GM21717 (cell line): ENCODE results near the gene TAF13.
"Not testable (repeated sequence)": the region's sequence is repeated elsewhere in the genome, so short reads cannot be mapped to it uniquely, and the experiment has no call there.

Experiments
- ATAC-seq: cut with Tn5 transposase; IDR thresholded peaks from one replicate; pipeline ENCODE4 v1.9.1; 2021; ENCODE audit warnings: mild to moderate bottlenecking, moderate library complexity; ENCODE audit not compliant: unreplicated experiment

The TAF13 gene

DNA sequence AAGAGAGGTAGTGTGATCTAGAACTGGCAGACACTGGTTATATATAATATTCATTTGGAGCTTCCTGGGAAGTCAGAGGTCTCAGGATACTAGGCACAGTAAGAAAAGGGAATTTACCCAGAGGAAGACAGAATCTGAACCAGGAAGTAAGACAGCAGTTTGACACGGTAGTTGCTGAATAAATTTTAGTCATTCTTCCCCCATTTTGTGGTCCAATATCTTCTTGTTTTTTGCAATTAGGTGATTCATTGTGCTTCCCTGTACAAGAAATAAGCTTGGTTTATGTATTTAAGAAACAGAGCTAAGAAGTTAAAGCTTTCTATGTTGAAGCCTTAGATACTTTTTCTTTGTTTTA is 16.0 kb upstream of the TAF13 start:
- ATAC-seq = no peak

DNA sequence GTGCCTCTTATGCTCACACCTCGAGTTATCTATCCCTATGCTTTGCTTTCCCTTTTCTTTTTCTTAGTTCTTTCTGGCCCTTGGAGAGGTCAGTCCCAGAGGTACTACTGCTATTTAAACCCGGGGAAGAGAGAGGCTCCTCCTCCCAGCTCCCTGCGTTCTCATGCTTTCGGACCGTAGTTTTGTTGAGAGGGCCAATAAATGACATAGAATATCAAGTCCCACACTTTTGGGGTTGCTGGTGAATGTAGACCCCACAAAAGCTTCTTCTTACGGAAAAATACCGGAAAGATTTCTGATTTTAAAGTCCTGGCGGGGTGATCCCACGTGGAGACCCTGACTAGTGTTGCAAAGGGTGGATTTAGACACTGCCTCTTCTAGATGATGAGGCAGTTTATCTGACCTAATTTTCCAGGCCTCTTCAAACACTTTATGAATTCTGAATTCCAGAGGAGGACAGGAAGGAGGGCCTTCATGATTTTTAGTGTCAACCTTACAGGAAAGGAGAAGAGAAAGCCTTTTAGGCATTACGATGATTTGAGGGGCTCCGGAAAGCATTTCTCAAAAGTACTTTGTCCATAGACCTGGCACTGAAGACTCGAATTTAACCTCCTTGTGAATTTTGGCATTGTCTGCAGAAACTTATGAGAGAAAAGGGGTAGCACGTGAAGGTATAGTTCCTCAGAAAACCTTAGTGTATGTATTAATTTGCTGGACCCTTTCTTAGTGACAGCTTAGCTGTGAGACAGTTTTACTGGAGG is 15.5 kb upstream of the TAF13 start:
- ATAC-seq = peak; percentile 56

DNA sequence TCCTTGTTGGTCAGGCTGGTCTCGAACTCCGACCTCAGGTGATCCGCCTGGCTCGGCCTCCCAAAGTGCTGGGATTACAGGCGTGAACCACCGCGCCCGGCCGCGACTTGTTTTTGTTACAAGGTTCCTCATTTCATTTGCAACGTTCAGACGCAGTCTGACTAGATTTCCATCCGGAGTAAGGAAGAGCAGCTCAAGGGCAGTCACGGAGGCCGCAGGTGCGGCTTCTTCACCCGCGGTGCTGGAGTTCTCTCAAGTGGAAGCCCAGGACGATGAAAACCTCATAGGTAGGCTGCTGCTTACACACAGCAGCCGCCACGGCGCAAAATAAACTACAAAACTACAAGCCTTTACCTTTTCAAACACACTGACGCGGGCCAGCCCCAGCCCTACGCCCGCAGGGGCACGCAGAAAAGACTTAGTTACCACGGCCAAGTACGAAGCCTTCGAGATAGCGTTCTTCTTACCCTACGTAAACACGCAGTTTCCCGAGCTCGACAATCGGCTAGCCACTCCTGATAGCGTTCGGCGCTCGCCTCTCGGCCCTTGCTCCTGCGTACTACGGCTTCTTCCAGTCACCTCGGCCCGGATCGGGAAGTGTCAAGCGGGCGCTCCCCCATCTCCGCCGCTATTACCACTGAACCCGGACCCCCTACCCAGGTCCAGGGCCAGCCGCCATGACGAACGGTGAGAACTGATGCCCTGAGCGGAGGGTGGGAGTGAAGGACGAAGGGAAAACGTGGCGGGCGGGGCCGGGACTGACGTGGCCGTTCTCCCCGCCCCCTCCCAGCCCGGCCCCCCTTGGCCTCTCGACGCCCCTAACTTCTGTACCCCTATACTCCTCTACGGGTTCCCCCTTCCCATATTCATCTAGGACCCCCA is 14.6 kb upstream of the TAF13 start, which contains the start of gene TMEM167B:
Gene TMEM167B (plus strand): TSS at position 569 of the 882 bp plus-strand sequence. CDS start 109 bp downstream, at position 678.
- ATAC-seq = peak; percentile 87

DNA sequence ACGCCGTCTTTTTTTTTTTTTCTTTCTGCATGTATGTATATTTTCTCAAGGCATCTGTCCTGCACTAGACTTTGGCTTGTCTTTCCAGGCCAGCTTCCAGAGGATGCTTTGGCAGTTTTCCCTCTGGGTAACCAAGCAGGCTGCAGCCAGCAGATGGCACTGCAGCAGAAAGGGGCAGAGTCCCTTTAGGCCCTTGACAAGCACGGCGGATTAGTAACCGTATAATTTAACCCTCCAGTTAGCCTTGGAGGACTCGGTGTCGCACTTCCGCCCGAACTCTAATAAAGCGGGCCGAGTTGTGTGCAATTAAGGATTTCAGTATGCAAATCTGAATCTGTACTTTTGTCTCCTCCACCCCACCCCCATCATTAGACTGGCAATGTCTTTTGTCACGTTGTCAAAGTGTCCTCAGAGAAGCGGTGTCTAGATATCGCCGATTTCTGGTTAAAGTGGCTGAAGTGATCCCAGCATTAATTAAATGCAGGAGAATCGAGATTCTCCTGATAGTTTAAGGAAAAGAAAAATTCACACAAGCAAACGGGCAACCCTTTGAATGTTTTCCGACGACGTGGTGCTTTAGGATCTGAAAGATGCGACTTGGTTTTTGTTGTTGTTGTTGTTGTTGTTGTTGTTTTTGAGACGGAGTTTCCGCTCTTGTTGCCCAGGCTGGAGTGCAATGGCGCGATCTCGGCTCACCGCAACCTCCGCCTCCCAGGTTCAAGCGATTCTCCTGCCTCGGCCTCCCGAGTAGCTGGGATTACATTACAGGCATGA is 13.6 kb upstream of the TAF13 start:
- ATAC-seq = no peak

DNA sequence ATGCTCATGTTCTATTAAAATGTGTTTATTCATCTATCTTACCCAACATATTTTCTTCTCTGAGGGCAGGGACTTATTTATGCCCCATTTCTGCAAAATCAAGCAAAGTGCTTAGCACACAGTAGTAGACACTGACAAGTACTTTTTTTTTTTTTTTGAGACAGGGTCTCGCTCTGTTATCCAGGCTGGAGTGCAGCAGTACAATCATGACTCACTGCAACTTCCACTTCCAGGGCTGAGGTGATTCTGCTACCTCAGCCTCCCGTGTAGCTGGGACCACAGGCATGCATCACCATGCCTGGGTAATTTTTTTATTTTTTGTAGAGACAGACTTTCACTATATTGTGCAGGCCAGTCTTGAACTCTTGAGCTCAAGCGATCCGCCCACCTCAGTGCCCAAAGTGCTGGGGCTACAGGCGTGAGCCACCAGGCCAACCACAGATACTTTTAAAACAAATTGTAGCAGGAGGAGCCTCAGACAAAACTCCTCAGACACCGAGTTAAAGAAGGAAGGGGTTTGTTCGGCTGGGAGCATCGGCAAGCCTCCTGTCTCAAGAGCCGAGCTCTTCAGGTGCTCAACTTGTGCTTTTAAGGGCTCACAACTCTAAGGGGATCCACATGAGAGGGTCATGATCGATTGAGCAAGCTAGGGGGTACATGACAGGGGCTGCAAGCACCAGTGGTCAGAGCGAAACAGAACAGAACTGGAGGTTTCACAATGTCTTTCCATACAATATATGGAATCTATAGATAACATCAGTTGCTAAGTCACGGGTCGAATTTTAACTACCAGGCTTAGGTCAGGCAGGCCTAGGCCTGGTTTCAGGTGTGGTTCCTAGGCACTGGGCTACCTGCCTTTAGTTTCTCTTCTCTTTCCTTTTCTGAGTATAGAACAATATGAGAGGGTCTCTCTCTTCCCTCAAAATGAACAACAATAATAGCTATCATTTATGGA is 9.0 kb upstream of the TAF13 start:
- ATAC-seq = no peak

DNA sequence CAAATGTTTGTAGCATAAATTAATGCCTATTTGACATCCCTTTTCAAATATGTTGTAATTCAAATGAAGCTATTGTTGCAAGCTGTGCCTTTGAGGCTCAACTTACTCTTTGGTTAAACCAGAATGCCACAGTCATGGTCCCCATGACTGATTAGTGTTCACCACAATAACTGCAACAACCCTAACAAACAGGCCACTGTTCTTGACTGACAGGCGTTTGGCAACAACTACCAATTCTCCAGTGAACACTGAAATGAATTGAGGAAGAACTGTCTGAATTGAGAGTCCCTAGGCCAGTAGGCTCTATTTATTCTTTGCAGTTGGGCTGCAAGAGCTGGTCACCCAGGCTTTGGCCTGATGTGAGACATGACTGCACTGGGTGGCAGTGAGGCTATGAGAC is 8.1 kb upstream of the TAF13 start:
- no peak for ATAC-seq

DNA sequence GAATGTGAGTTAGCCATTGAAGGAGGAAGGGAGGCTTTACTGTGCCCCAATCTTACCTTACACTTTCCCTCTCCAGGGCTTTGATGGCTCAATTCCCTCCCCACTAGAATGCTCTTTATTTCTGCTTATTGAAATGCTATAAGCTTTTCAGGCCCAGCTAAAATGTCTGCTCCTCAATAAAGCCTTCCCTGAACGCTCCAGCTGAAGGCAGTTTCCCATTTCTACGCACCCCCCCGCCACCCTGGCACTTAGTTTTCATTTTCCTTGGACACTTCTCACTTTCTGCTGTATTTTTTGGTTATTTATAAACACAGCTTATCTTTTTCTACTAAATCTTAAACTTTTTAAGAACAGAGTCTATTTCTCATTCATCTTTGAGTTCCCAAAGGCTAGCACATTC is 7.7 kb upstream of the TAF13 start:
- no peak for ATAC-seq

DNA sequence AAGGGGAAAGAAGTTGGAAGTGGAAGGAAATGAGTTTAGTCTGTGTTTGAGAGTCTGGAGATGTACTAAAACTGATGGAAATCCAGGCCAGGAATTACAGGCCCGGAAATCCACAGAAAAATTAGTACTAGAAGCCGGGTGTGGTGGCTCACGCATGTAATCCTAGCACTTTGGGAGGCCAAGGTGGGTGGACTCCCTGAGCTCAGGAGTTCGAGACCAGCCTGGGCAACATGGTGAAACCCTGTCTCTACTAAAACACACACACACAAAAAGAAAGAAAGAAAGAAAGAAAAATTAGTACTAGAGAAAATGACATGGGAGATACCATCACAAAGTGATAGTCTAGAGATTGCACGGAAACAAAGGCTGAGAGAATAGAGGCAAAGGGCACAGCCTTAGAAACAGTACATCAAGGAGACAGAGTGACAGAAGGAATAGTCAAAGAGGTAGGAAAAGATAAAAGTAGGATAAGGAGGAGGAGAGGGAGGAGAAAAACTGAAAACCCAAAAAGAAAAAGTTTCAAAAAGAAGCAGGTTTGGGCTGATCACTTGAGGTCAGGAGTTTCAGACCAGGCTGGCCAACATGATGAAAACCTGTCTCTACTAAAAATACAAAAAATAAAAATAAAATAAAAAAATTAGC is 4.8 kb upstream of the TAF13 start:
- no peak for ATAC-seq

DNA sequence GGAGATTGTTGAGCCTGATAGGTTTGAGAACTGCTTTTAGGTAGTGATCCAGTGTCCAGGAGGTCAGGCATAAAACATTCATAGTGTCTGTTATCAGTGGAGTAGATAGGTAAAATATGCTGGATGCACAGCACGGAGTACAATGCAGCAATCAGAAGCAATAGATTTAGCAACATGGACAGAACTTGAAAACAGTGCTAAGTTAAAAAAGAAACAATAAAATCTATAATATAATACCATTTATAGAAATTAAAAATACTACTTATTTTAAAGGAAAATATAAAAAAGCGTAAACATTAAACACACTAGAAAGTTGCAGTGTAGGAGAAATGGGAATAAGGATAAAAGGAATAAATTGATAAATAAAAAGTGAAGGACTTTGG is 3.4 kb upstream of the TAF13 start:
- ATAC-seq = no peak

DNA sequence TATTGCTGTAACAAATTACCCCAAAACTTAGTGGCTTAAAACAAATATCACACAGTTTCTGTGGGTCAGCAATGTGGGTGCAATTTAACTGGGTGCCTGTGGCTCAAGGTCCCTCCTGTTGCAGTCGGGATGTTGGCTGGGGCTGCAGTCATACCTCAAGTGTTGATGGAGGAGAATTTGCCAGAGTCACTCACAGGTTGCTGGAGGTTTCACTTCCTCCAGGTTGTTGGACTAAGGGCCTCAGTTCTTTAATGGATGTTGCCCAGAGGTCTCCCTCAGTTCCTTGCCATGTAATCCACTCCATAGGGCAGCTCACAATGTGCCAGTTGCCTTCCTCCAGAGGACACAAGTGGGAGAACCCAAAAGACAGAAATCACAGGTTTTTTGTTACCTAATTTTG is 2.5 kb upstream of the TAF13 start:
- ATAC-seq = no peak

DNA sequence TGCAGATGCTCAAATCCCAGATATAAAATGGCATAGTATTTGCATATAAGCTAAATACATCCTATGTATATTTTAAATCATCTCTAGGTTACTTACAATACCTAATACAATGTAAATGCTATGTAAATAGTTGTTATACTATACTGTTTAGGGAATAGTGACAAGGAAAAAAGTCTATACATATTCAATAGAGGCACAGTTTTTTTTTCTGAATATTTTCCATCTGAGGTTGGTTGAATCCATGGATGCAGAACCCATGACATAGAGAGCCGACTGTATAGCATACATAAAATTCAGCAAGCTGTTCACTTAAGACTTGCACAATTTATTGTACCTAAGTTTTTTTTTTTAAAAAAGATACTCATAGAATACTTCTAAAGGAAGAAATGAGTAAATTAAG is 6.5 kb downstream of the TAF13 start:
- no peak for ATAC-seq

DNA sequence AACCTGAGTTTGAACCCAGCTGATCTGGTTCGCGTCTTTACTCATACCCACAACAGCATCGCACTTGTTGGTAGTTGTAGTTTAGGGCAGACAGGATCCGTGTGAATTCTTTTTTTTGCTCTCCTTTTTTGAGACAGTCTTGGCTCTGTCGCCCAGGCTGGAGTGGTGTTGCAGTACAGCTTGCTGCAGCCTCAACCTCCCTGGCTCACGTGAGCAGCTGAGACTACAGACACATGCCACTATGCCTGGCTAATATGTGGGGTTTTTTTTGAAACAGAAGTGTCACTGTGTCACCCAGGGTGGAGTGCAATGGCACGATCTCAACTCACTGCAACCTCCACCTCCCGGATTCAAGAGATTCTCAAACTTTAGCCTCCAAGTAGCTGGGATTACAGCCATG is 7.9 kb downstream of the TAF13 start:
- no peak for ATAC-seq

DNA sequence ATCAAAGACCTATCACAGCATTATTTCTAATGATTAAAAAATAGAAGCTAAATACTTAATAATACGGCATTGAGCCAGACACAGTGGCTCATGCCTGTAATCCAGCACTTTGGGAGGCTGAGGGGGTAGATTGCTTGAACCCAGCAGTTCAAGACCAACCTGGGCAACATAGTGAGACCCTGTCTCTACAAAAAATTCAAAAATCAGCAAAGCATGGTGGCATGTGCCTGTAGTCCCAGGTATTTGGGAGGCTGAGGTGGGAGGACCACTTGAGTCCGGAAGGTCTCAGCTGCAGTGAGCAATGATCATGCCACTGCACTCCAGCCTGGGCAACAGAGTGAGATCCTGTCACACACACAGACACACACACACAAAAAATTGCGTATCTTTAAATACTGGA is 10.7 kb downstream of the TAF13 start:
- ATAC-seq = no peak

DNA sequence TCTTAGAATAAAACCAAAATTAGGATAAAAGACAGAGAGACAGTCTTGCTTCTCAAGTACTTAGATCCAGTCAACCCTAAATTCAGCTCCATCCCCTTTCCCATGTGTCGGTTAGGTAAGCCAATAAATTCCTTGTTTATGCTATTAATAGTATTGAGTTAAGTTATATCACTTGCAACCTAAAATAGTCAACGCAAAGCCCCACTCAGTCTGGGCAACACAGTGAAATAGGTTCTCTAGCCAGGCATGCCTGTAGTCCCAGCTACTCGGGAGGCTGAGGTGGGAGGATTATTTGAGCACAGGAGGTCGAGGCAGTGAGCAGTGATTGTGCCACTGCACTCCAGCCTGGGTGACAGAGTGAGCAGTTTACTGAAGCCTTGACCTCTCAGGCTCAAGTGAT is 14.6 kb downstream of the TAF13 start:
- ATAC-seq = no peak

DNA sequence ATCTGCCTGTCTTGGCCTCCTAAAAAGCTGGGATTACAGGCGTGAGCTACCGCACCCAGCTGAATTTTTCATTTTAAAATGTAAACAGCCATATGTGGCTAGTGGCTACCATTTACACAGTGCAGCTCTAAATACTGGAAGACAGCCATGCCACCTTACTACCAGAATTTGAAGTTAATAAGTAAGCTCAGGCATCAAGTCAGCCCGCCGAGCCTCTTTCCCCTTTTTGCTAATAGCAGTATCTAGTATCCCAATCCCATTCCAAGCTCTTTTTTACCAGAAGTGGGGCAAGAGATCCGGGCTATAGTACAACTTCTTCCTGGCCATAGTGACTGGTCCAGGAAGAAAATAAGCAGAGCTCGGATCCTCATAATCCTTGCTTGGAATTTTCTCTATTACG is 15.1 kb downstream of the TAF13 start:
- ATAC-seq = no peak

DNA sequence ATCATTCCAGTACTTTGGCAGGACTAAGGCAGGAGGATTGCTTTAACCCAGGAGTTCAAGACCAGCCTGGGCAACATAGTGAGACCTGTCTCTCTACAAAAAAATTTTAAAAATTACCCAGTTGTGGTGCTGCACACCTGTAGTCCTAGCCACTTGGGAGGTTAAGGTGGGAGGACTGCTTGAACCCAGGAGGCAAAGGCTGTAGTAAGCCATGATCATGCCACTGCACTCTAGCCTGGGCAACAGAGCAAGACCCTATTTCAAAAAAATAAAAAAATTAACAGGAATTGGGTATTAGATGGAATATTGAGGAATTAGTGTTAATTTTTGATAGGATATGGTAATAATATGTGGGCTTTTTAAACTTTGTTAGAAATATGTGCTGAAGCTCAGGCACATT is 16.8 kb downstream of the TAF13 start:
- no peak for ATAC-seq

DNA sequence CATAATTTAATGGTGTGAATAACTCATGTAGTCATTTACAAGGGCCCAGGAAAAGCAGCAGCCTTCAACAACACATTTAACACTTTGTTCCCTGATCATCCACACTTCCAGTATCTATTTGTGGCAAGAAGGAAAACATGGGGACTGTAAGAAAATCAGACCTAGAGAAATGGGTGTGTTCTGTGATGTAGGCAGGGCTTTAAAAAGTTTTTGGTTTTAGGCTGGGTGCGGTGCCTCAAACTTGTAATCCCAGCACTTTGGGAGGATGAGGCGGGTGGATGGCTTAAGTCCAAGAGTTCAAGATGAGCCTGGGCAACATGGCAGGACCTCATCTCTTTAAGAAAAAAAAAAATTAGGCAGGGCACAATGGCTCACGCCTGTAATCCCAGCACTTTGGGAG is 19.7 kb downstream of the TAF13 start:
- no peak for ATAC-seq

DNA sequence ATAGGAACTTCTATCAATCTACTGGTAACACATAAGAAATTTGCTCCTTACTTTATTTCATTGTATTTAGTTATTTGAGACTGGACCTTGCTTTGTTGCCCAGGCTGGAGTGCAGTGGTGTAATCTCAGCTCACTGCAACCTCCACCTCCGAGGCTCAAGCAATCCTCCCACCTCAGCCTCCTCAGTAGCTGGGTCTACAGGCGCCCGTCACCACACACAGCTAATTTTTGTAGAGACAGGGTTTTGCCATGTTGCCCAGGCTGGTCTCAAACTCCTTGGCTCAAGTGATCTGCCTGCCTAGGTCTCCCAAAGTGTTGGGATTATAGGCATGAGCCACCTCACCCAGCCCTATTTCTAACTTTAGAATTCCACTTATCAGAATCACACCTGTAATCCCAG is 23.7 kb downstream of the TAF13 start:
- ATAC-seq = not testable (repeated sequence)

DNA sequence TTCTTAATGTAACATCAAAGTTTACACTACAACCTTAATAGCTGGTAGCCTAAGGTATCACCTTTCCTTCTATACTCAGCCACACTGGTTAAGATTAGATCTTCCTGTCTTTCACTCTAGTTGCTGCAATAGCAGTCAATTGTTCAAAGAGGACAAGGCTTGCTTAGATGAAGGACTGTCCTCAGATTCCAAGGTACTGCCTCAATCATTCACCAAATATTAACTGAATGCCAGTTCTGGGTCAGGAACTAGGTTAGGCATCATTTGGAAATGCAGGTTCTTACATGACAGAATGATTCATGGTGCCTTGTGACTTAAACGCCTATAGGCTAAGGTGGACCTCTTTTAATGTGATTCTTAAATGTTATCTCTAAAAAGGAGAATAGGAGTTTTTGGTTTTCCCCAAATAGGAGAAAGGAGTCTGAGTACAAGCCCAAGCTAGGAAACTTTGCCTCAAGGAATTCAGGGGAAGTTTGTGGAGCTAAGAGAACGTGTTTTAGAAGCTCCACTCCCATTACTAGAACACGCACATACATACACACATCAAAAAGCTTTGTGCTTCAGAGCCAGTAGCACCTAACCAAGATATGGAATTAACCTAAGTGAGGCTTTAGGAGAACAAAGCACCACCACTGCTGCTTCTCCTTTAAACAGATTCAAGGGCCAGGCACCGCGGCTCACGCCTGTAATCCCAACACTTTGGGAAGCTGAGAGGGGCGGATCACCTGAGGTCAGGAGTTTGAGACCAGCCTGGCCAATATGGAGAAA is 25.4 kb downstream of the TAF13 start:
- no peak for ATAC-seq
